Peyer's patch (tissue), 4 donors: ENCODE data around the gene ARAP2.

Experiments
- POLR2A ChIP-seq, 2 donors: fragments of 450-650 bp; IDR thresholded peaks; one replicate each; pipeline ENCODE4 v1.5.1; 2017; ENCODE audit warnings: antibody characterized with exemption in 2 of 2, mild to moderate bottlenecking in 2 of 2, moderate library complexity in 2 of 2
- TF ChIP-seq, protein P1 (sequence below), 6 experiments: fragments of 450-650 bp in 4 of 6; fragments of 200-600 bp in 2 of 6; sonication (generic) in 1 of 6; IDR thresholded peaks; one replicate each; pipeline ENCODE4 v1.5.1; 2017 to 2019; ENCODE audit warnings: antibody characterized with exemption in 6 of 6, mild to moderate bottlenecking in 3 of 6, moderate library complexity in 1 of 6

DNA sequence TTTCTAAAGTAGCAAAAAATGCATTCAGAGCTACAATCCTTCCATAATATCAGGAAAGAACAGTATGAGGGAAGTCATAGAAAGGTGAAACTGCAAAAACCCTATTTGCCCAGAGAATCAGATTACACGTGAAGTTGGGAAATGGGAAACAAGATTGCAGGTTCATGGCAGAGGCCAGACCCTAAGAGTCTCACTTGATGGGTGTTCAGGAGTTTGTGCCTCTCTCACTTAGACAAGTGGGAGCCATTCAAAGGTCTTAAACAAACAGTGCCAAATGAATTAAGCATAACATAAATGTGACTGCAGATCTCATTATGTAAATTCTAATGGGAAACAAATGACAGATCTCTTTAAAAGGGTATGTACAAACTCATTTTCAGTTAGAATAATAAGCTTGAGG is 91.6 kb downstream of the ARAP2 start:
- TF ChIP-seq POLR2A (IDR thresholded peaks at IDR 0.05), result no peak
- TF ChIP-seq, protein P1, sequence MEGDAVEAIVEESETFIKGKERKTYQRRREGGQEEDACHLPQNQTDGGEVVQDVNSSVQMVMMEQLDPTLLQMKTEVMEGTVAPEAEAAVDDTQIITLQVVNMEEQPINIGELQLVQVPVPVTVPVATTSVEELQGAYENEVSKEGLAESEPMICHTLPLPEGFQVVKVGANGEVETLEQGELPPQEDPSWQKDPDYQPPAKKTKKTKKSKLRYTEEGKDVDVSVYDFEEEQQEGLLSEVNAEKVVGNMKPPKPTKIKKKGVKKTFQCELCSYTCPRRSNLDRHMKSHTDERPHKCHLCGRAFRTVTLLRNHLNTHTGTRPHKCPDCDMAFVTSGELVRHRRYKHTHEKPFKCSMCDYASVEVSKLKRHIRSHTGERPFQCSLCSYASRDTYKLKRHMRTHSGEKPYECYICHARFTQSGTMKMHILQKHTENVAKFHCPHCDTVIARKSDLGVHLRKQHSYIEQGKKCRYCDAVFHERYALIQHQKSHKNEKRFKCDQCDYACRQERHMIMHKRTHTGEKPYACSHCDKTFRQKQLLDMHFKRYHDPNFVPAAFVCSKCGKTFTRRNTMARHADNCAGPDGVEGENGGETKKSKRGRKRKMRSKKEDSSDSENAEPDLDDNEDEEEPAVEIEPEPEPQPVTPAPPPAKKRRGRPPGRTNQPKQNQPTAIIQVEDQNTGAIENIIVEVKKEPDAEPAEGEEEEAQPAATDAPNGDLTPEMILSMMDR (IDR thresholded peaks at IDR 0.05), result no peak
